Neuronal stem cell (in vitro differentiated cells): Measurements from ENCODE around the gene WNT4.

Experiments
- DNase-seq: peaks from one replicate; pipeline ENCODE4 v3.0.0-alpha.2; 2013; ENCODE audit warnings: low spot score
- H2AFZ ChIP-seq: one replicate; pipeline ENCODE4 v1.6.1; 2013; ENCODE audit warnings: mild to moderate bottlenecking, low read length, inconsistent platforms
- H2AK5ac ChIP-seq: 2 replicates; pipeline ENCODE4 v1.6.1; 2013; ENCODE audit warnings: low read depth, mild to moderate bottlenecking, inconsistent platforms, low read length, moderate library complexity, mixed read lengths
- H2BK120ac ChIP-seq: 2 replicates; pipeline ENCODE4 v1.6.1; 2013; ENCODE audit warnings: low read depth, mild to moderate bottlenecking, inconsistent platforms, low read length, moderate library complexity, mixed read lengths
- H2BK12ac ChIP-seq: one replicate; pipeline ENCODE4 v1.6.1; 2013; ENCODE audit warnings: low read length, inconsistent platforms
- H2BK15ac ChIP-seq: 2 replicates; pipeline ENCODE4 v1.6.1; 2013; ENCODE audit warnings: mild to moderate bottlenecking, low read length, inconsistent platforms, mixed read lengths
- H2BK5ac ChIP-seq: one replicate; pipeline ENCODE4 v1.6.1; 2013; ENCODE audit warnings: inconsistent platforms, mild to moderate bottlenecking, low read length, moderate library complexity
- H3K14ac ChIP-seq: one replicate; pipeline ENCODE4 v1.6.1; 2013; ENCODE audit warnings: low read length, inconsistent platforms
- H3K18ac ChIP-seq: 2 replicates; pipeline ENCODE4 v1.6.1; 2013; ENCODE audit warnings: low read length, inconsistent platforms
- H3K23ac ChIP-seq: 2 replicates; pipeline ENCODE4 v1.6.1; 2013; ENCODE audit warnings: low read depth, mild to moderate bottlenecking, mixed read lengths, low read length, inconsistent platforms; ENCODE audit not compliant: poor library complexity
- H3K27ac ChIP-seq: replicated peaks from 3 replicates; pipeline ENCODE4 v1.5.1; 2013; ENCODE audit warnings: low read length, inconsistent platforms
- H3K27me3 ChIP-seq, 3 experiments: 2 replicates each; pipeline ENCODE4 v1.6.1; 2013; ENCODE audit warnings: low read length in 3 of 3, mild to moderate bottlenecking in 2 of 3, inconsistent platforms in 1 of 3, low read depth in 1 of 3, mixed read lengths in 1 of 3, moderate library complexity in 1 of 3; ENCODE audit not compliant: control insufficient read depth in 3 of 3, insufficient read depth in 3 of 3
- H3K36me3 ChIP-seq, 2 donors: replicated peaks in 1 of 2; 2 replicates each; pipeline ENCODE4 v1.6.1; 2013; ENCODE audit warnings: low read length in 2 of 2; ENCODE audit not compliant: control insufficient read depth in 2 of 2, insufficient read depth in 2 of 2
- H3K4ac ChIP-seq: 2 replicates; pipeline ENCODE4 v1.6.1; 2013; ENCODE audit warnings: inconsistent platforms, mild to moderate bottlenecking, low read length, moderate library complexity
- H3K4me1 ChIP-seq, 2 donors: 1 replicate in 1 of 2; 2 replicates in 1 of 2; pipeline ENCODE4 v1.6.1; 2013; ENCODE audit warnings: low read length in 2 of 2, low read depth in 1 of 2; ENCODE audit not compliant: control insufficient read depth in 2 of 2, insufficient read depth in 1 of 2
- H3K4me2 ChIP-seq: one replicate; pipeline ENCODE4 v1.6.1; 2013; ENCODE audit warnings: mild to moderate bottlenecking, low read length, inconsistent platforms; ENCODE audit not compliant: insufficient read depth, poor library complexity, severe bottlenecking
- H3K4me3 ChIP-seq, 2 donors: 2 replicates each; pipeline ENCODE4 v1.5.1; 2013; ENCODE audit warnings: low read length in 2 of 2, mild to moderate bottlenecking in 2 of 2, inconsistent platforms in 1 of 2, moderate library complexity in 1 of 2
- H3K79me1 ChIP-seq: one replicate; pipeline ENCODE4 v1.6.1; 2013; ENCODE audit warnings: low read depth, mild to moderate bottlenecking, inconsistent platforms, low read length, moderate library complexity
- H3K9ac ChIP-seq: one replicate; pipeline ENCODE4 v1.6.1; 2013; ENCODE audit warnings: mild to moderate bottlenecking, low read depth, low read length, inconsistent platforms; ENCODE audit not compliant: poor library complexity
- H3K9me3 ChIP-seq, 2 donors: replicated peaks in 1 of 2; 2 replicates each; pipeline versions ENCODE3 to v1.6.1; 2013; ENCODE audit warnings: low read length in 2 of 2, mild to moderate bottlenecking in 2 of 2, inconsistent platforms in 1 of 2, low read depth in 1 of 2, mixed read lengths in 1 of 2, moderate library complexity in 1 of 2; ENCODE audit not compliant: control insufficient read depth in 2 of 2, insufficient read depth in 1 of 2
- H4K8ac ChIP-seq: one replicate; pipeline ENCODE4 v1.6.1; 2013; ENCODE audit warnings: low read depth, mild to moderate bottlenecking, inconsistent platforms, low read length, moderate library complexity
- H4K91ac ChIP-seq: one replicate; pipeline ENCODE4 v1.6.1; 2013; ENCODE audit warnings: low read length, low read depth, mild to moderate bottlenecking, inconsistent platforms; ENCODE audit not compliant: poor library complexity
- WGBS, 2 donors: extraction: QIAGEN DNeasy Blood & Tissue Kit; methylation state at CpG; one replicate each; pipeline ENCODE4 v1.1.7; 2013; ENCODE audit warnings: missing lambda C conversion rate in 2 of 2, mixed read lengths in 1 of 2; ENCODE audit not compliant: insufficient read length in 2 of 2, insufficient replicate concordance in 1 of 2; ENCODE audit errors: extremely low coverage in 2 of 2; 5-methylcytosine and 5-hydroxymethylcytosine counted together

Gene WNT4

GRCh38 chr1:22176258-22176657, 33.4 kb upstream of the WNT4 start:
- Histone ChIP-seq H3K9me3 (peaks cover 0 to 5% of the 10 kb centered on the region in 2 donors), H2BK12ac (no peak overlapping the region), H2AK5ac (no peak overlapping the region), H4K8ac (no peak overlapping the region), H3K27ac (no peak overlapping the region), H3K36me3 (no peaks in the 10 kb centered on the region), H3K79me1 (no peaks in the 10 kb centered on the region), H2BK5ac (no peak overlapping the region), H3K4me3 (no peak overlapping the region), H2BK15ac (no peak overlapping the region), H3K18ac (no peak overlapping the region), H3K23ac (no peak overlapping the region), H2BK120ac (no peak overlapping the region), H3K4me1 (no peaks in the 10 kb centered on the region), H3K4me2 (no peak overlapping the region), H2AFZ (no peak overlapping the region), H4K91ac (no peak overlapping the region), H3K4ac (no peak overlapping the region), H3K14ac (no peak overlapping the region), H3K27me3 (peaks cover 0 to 9% (median 0%) of the 10 kb centered on the region in 3 experiments), H3K9ac (no peak overlapping the region)
- no CpG with 5 or more reads among the region's 5 CpGs for WGBS, 2 donors
- no peak for DNase-seq

GRCh38 chr1:22174446-22175220, 31.7 kb upstream of the WNT4 start:
- peaks cover 0 to 5% of the 10 kb centered on the region in 2 donors for H3K9me3 ChIP-seq
- H3K4me2 ChIP-seq = no peak overlapping the region
- no peak overlapping the region for H3K4ac ChIP-seq
- H2AFZ ChIP-seq = no peak overlapping the region
- H3K27me3 ChIP-seq = peaks cover 0 to 15% (median 0%) of the 10 kb centered on the region in 3 experiments
- H2BK12ac ChIP-seq = no peak overlapping the region
- no peak overlapping the region for H3K4me3 ChIP-seq
- H3K79me1 ChIP-seq = no peaks in the 10 kb centered on the region
- no peak overlapping the region for H4K8ac ChIP-seq
- no peak overlapping the region for H2AK5ac ChIP-seq
- H4K91ac ChIP-seq = no peak overlapping the region
- H3K14ac ChIP-seq = no peak overlapping the region
- H2BK120ac ChIP-seq = no peak overlapping the region
- WGBS, 2 donors = no CpG with 5 or more reads among the region's 9 CpGs
- H3K36me3 ChIP-seq = no peaks in the 10 kb centered on the region
- peak overlapping the region; percentile 54 for H3K18ac ChIP-seq
- no peak overlapping the region for H3K27ac ChIP-seq
- H3K9ac ChIP-seq = no peak overlapping the region
- H2BK15ac ChIP-seq = no peak overlapping the region
- no peak for DNase-seq
- no peaks in the 10 kb centered on the region for H3K4me1 ChIP-seq
- H2BK5ac ChIP-seq = no peak overlapping the region
- H3K23ac ChIP-seq = no peak overlapping the region

- no CpG with 5 or more reads among the region's 18 CpGs for WGBS, 2 donors
Measured at GRCh38 chr1:22171951-22172715, 29.2 kb upstream of the WNT4 start.

GRCh38 chr1:22169816-22170215, 26.9 kb upstream of the WNT4 start:
- Histone ChIP-seq H3K14ac (no peak overlapping the region), H3K4ac (no peak overlapping the region), H3K4me2 (no peak overlapping the region), H4K8ac (no peak overlapping the region), H2AFZ (no peak overlapping the region), H3K4me1 (no peaks in the 10 kb centered on the region), H2BK120ac (no peak overlapping the region), H3K27ac (no peak overlapping the region), H3K9ac (no peak overlapping the region), H3K27me3 (peaks cover 0 to 22% (median 0%) of the 10 kb centered on the region in 3 experiments), H3K4me3 (no peak overlapping the region), H4K91ac (no peak overlapping the region), H3K9me3 (peaks cover 0 to 5% of the 10 kb centered on the region in 2 donors), H2BK5ac (no peak overlapping the region), H2AK5ac (no peak overlapping the region), H3K18ac (no peak overlapping the region), H2BK15ac (no peak overlapping the region), H2BK12ac (no peak overlapping the region), H3K23ac (no peak overlapping the region), H3K36me3 (no peaks in the 10 kb centered on the region), H3K79me1 (no peaks in the 10 kb centered on the region)
- no peak for DNase-seq
- no CpG with 5 or more reads among the region's 4 CpGs for WGBS, 2 donors

More at GRCh38 chr1:22171951-22172715, 29.2 kb upstream of the WNT4 start:
- no peaks in the 10 kb centered on the region for H3K4me1 ChIP-seq
- H2AFZ ChIP-seq = no peak overlapping the region
- no peak overlapping the region for H3K9ac ChIP-seq
- H2BK5ac ChIP-seq = no peak overlapping the region
- no peak overlapping the region for H3K14ac ChIP-seq
- H3K36me3 ChIP-seq = no peaks in the 10 kb centered on the region
- H2BK15ac ChIP-seq = no peak overlapping the region
- no peak overlapping the region for H3K23ac ChIP-seq
- H2AK5ac ChIP-seq = no peak overlapping the region
- H3K4me3 ChIP-seq = no peak overlapping the region
- H3K27ac ChIP-seq = no peak overlapping the region
- H3K27me3 ChIP-seq = peaks cover 0 to 13% (median 0%) of the 10 kb centered on the region in 3 experiments
- peak overlapping the region; percentile 18 for H3K18ac ChIP-seq
- no peaks in the 10 kb centered on the region for H3K79me1 ChIP-seq
- H4K91ac ChIP-seq = no peak overlapping the region
- H3K4ac ChIP-seq = no peak overlapping the region
- H4K8ac ChIP-seq = no peak overlapping the region
- no peak for DNase-seq
- no peak overlapping the region for H2BK12ac ChIP-seq
- no peak overlapping the region for H3K4me2 ChIP-seq
- H2BK120ac ChIP-seq = no peak overlapping the region
- H3K9me3 ChIP-seq = peaks cover 0 to 5% of the 10 kb centered on the region in 2 donors
